ENCODE results near the gene SORD. TPM values are rescaled to one million over a fixed set of nuclear protein-coding genes. Genes with fewer than 3 reads are reported as not detected.
"Not testable (repeated sequence)": the region's sequence is repeated elsewhere in the genome, so short reads cannot be mapped to it uniquely, and the experiment has no call there.

SORD gene
- total and polyA plus RNA-seq, 10 of the 15 experiments (the other 5 are each of a cell fraction or from before 2014, with no cell fraction given): 7.5 to 51.6 (median 40.1) TPM

DNA sequence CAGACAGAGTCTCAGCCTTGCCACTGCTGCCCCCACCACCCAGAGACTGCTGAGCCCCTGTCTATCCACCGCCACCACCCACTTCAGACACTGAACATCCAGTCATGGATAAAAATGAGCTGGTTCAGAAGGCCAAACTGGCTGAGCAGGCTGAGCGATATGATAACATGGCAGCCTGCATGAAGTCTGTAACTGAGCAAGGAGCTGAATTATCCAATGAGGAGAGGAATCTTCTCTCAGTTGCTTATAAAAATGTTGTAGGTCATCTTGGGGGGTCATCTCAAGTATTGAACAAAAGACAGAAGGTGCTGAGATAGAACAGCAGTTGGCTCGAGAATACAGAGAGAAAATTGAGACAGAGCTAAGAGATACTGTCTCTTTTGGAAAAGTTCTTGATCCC lies 29.7 kb downstream of the SORD start:
- H4K20me1 ChIP-seq (ENCODE audit: control insufficient read depth, insufficient read depth); ATAC-seq; H3K36me3 ChIP-seq (ENCODE audit: control insufficient read depth in 2 of 2, insufficient read depth in 2 of 2, low read length in 1 of 2); H3K4me2 ChIP-seq (ENCODE audit: control insufficient read depth, insufficient read depth); H3K9ac ChIP-seq (ENCODE audit: control insufficient read depth, insufficient read depth, low read length); RAD21 ChIA-PET (ENCODE audit: unreplicated experiment); H3K4me3 ChIP-seq; POLR2A ChIA-PET; H2AFZ ChIP-seq (ENCODE audit: control insufficient read depth, low read depth, low read length); BruUV-seq (replicated peaks); CTCF ChIA-PET; SMC1A ChIA-PET (ENCODE audit: uncharacterized antibody, unreplicated experiment); in situ Hi-C loops (cut with MboI); DNase-seq (ENCODE audit: low read depth, low spot score); H3K9me3 ChIP-seq (replicated peaks; ENCODE audit: control insufficient read depth, insufficient read depth, low read length); FAIRE-seq; H3K27me3 ChIP-seq (replicated peaks in 1 of 2; ENCODE audit: control insufficient read depth in 2 of 2, insufficient read depth in 2 of 2, low read length in 1 of 2); H3K79me2 ChIP-seq (ENCODE audit: control insufficient read depth, insufficient read depth, low read length); intact Hi-C loops (cut with micrococcal nuclease; ENCODE audit: unreplicated experiment); H3K27ac ChIP-seq (ENCODE audit: control insufficient read depth, insufficient read depth): not testable (repeated sequence)
- WGBS (ENCODE audit: insufficient coverage, insufficient replicate concordance, low lambda C conversion rate, missing lambda C conversion rate): 84% methylated on average over 3 of the region's 3 CpGs
- peaks cover 10% of the 10 kb centered on the region for H3K4me1 ChIP-seq (ENCODE audit: control insufficient read depth, insufficient read depth, low read length)

DNA sequence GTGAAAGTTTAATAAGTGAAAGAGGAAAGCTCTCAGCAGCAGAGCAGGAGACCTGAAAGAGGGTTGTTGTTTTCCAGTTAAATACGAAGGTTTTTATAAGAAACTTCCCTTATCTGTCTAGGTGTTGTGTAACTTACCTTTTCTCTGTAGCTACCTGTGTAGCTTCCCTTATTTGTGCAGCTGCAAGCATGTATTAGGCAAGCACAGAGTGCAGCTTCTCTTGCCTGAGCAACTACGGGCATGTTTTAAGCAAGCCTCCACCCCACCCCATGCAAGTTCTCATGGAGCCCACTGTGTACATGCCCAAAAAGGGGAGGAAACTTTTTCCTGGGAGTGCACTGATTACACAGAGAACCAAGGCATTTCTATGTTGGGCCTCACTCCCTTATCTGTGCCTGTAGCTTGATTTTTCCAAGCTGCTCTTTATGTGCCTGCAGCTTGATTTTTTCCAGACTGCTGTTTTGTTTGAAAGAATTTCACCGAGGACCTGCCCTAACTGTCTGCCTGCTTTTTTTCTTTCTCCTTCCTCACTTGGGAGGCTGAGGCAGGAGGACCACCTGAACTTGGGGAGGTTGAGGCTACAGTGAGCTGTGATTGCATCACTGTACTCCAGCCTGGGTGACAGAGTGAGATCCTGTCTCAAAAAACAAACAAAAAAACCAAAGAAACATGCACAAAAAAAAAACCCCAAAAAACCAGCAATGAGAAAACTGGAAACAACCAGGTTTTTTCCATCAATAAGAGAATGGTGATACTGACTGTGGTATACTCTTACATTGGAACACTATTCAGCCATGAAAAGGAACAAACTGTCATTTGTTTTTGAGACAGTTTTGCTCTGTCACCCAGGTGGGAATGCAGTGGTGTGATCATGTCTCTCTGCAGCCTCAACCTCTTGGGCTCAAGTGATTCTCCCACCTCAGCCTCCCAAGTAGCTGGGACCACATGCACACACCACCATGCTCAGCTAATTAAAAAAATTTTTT lies 36.0 kb downstream of the SORD start:
- FAIRE-seq; H3K9me3 ChIP-seq (replicated peaks; ENCODE audit: control insufficient read depth, insufficient read depth, low read length); H3K4me3 ChIP-seq; H3K27ac ChIP-seq (ENCODE audit: control insufficient read depth, insufficient read depth); H3K4me2 ChIP-seq (ENCODE audit: control insufficient read depth, insufficient read depth); in situ Hi-C loops (cut with MboI); BruUV-seq (replicated peaks); H4K20me1 ChIP-seq (ENCODE audit: control insufficient read depth, insufficient read depth); H2AFZ ChIP-seq (ENCODE audit: control insufficient read depth, low read depth, low read length); SMC1A ChIA-PET (ENCODE audit: uncharacterized antibody, unreplicated experiment); H3K79me2 ChIP-seq (ENCODE audit: control insufficient read depth, insufficient read depth, low read length); ATAC-seq; DNase-seq (ENCODE audit: low read depth, low spot score); H3K27me3 ChIP-seq (replicated peaks in 1 of 2; ENCODE audit: control insufficient read depth in 2 of 2, insufficient read depth in 2 of 2, low read length in 1 of 2); H3K4me1 ChIP-seq (ENCODE audit: control insufficient read depth, insufficient read depth, low read length); H3K9ac ChIP-seq (ENCODE audit: control insufficient read depth, insufficient read depth, low read length); RAD21 ChIA-PET (ENCODE audit: unreplicated experiment); intact Hi-C loops (cut with micrococcal nuclease; ENCODE audit: unreplicated experiment); H3K36me3 ChIP-seq (ENCODE audit: control insufficient read depth in 2 of 2, insufficient read depth in 2 of 2, low read length in 1 of 2): not testable (repeated sequence)
- ChIA-PET POLR2A (interaction anchor here (1.1 kb wide), 1 partner anchor 8 kb away, joined by 3 read pairs; no protein-coding TSS in a partner anchor), CTCF (interaction anchor here (0.9 kb wide), 1 partner anchor 8 kb away, joined by 3 read pairs; no protein-coding TSS in a partner anchor)
- WGBS (ENCODE audit: insufficient coverage, insufficient replicate concordance, low lambda C conversion rate, missing lambda C conversion rate): 98% methylated on average over 3 of the region's 3 CpGs

DNA sequence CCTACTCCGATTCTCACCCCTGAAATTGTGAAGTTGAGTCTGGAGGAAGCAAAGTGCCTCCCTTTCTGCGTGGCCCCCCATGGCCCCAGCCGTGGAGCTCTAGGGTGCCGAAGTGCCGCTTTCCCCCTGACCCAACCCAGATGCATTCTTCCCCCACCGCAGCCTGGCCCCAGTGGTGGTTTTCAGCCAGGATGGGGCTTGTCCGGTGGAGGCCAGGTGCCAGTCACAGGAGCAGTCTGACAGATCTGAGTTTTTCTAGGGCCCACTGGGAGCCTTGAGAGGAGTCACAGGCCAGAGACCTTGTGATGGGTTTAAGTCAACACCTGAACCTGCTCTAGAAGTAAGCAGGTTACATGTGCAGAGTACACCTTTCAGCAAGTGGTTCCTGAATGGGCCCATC lies 39.3 kb downstream of the SORD start:
- H3K4me3 ChIP-seq; H2AFZ ChIP-seq (ENCODE audit: control insufficient read depth, low read depth, low read length); ATAC-seq; intact Hi-C loops (cut with micrococcal nuclease; ENCODE audit: unreplicated experiment); H3K9me3 ChIP-seq (replicated peaks; ENCODE audit: control insufficient read depth, insufficient read depth, low read length); SMC1A ChIA-PET (ENCODE audit: uncharacterized antibody, unreplicated experiment); in situ Hi-C loops (cut with MboI); BruUV-seq (replicated peaks); H3K36me3 ChIP-seq (ENCODE audit: control insufficient read depth in 2 of 2, insufficient read depth in 2 of 2, low read length in 1 of 2); RAD21 ChIA-PET (ENCODE audit: unreplicated experiment); H3K27ac ChIP-seq (ENCODE audit: control insufficient read depth, insufficient read depth); H3K27me3 ChIP-seq (replicated peaks in 1 of 2; ENCODE audit: control insufficient read depth in 2 of 2, insufficient read depth in 2 of 2, low read length in 1 of 2); H3K9ac ChIP-seq (ENCODE audit: control insufficient read depth, insufficient read depth, low read length); POLR2A ChIA-PET; CTCF ChIA-PET; H3K79me2 ChIP-seq (ENCODE audit: control insufficient read depth, insufficient read depth, low read length); H3K4me2 ChIP-seq (ENCODE audit: control insufficient read depth, insufficient read depth); DNase-seq (ENCODE audit: low read depth, low spot score); H3K4me1 ChIP-seq (ENCODE audit: control insufficient read depth, insufficient read depth, low read length); H4K20me1 ChIP-seq (ENCODE audit: control insufficient read depth, insufficient read depth); FAIRE-seq: not testable (repeated sequence)
- WGBS (ENCODE audit: insufficient coverage, insufficient replicate concordance, low lambda C conversion rate, missing lambda C conversion rate): 92% methylated on average over 6 of the region's 7 CpGs

Data from GM12878 (cell line).